Neural crest cell (in vitro differentiated cells): ENCODE results near the gene EPHB4. TPM values are rescaled to one million over a fixed set of nuclear protein-coding genes. Genes with fewer than 3 reads are reported as not detected.
A peak's percentile ranks its signal among the peaks of the same experiment; 100 is the strongest.

Experiments
- DNase-seq: peaks from one replicate; pipeline ENCODE4 v3.0.0; 2021; ENCODE audit warnings: low read depth, mixed read lengths, low spot score
- H3K27ac Mint-ChIP-seq: one replicate; pipeline ENCODE4 v1.8.0; 2021; ENCODE audit warnings: mild to moderate bottlenecking, mixed read lengths; ENCODE audit not compliant: unreplicated experiment
- H3K27me3 Mint-ChIP-seq: 2 replicates; pipeline ENCODE4 v1.8.0; 2021; ENCODE audit warnings: low read depth, mild to moderate bottlenecking, mixed read lengths
- H3K36me3 Mint-ChIP-seq: 2 replicates; pipeline ENCODE4 v1.8.0; 2021; ENCODE audit warnings: low read depth, mild to moderate bottlenecking, mixed read lengths
- H3K4me1 Mint-ChIP-seq: 2 replicates; pipeline ENCODE4 v1.8.0; 2021; ENCODE audit warnings: mixed read lengths
- H3K4me3 Mint-ChIP-seq: one replicate; pipeline ENCODE4 v1.8.0; 2021; ENCODE audit warnings: mild to moderate bottlenecking, mixed read lengths
- H3K9me3 Mint-ChIP-seq: 2 replicates; pipeline ENCODE4 v1.8.0; 2021; ENCODE audit warnings: mixed read lengths
- CTCF ChIP-seq: fragments of 200-600 bp; sonication (generic); conservative IDR thresholded peaks from 2 replicates; pipeline ENCODE4 v1.5.0; 2021; ENCODE audit warnings: antibody characterized with exemption, mild to moderate bottlenecking
- total RNA-seq: library from RNA; stranded (reverse); gene quantifications from 2 replicates; pipeline ENCODE4 v1.2.1, GENCODE V29; 2021

EPHB4 gene
- total RNA-seq, 1 donor from 2014 or later: 84.5 TPM

GRCh38 chr7:100840470-100841100, 13.3 kb upstream of the EPHB4 start:
- TF ChIP-seq CTCF: no peak
- Mint-ChIP-seq H3K27ac (peak overlapping the region; percentile 72), H3K36me3 (no peaks in the 10 kb centered on the region), H3K4me3 (peak overlapping the region; percentile 2), H3K4me1 (peaks cover 37% of the 10 kb centered on the region), H3K27me3 (no peaks in the 10 kb centered on the region), H3K9me3 (no peaks in the 10 kb centered on the region)
- DNase-seq: no peak

- H3K9me3 Mint-ChIP-seq: no peaks in the 10 kb centered on the region
- no peaks in the 10 kb centered on the region for H3K27me3 Mint-ChIP-seq
- no peak for DNase-seq
- H3K4me3 Mint-ChIP-seq: no peak overlapping the region
- peaks cover 41% of the 10 kb centered on the region for H3K4me1 Mint-ChIP-seq
- H3K36me3 Mint-ChIP-seq: no peaks in the 10 kb centered on the region
- no peak for TF ChIP-seq CTCF
- no peak overlapping the region for H3K27ac Mint-ChIP-seq
These were observed 12.0 kb upstream of the EPHB4 start for GRCh38 chr7:100839361-100839760.

- H3K9me3 Mint-ChIP-seq: no peaks in the 10 kb centered on the region
- TF ChIP-seq CTCF: no peak
- peak overlapping the region; percentile 94 for H3K27ac Mint-ChIP-seq
- H3K36me3 Mint-ChIP-seq: no peaks in the 10 kb centered on the region
- H3K4me1 Mint-ChIP-seq: peaks cover 46% of the 10 kb centered on the region
- no peaks in the 10 kb centered on the region for H3K27me3 Mint-ChIP-seq
- H3K4me3 Mint-ChIP-seq: peak overlapping the region; percentile 81
- DNase-seq: peak; percentile 78
These were observed 9.9 kb upstream of the EPHB4 start for GRCh38 chr7:100837099-100837836.

GRCh38 chr7:100836812-100837098, 9.4 kb upstream of the EPHB4 start:
- H3K9me3 Mint-ChIP-seq: no peaks in the 10 kb centered on the region
- H3K27ac Mint-ChIP-seq: peak overlapping the region; percentile 94
- H3K27me3 Mint-ChIP-seq: no peaks in the 10 kb centered on the region
- no peaks in the 10 kb centered on the region for H3K36me3 Mint-ChIP-seq
- DNase-seq: no peak
- H3K4me1 Mint-ChIP-seq: peaks cover 41% of the 10 kb centered on the region
- TF ChIP-seq CTCF: no peak
- peak overlapping the region; percentile 81 for H3K4me3 Mint-ChIP-seq

GRCh38 chr7:100835903-100836811, 8.8 kb upstream of the EPHB4 start:
- H3K9me3 Mint-ChIP-seq: no peaks in the 10 kb centered on the region
- no peaks in the 10 kb centered on the region for H3K36me3 Mint-ChIP-seq
- H3K27me3 Mint-ChIP-seq: no peaks in the 10 kb centered on the region
- H3K27ac Mint-ChIP-seq: peak overlapping the region; percentile 86
- H3K4me3 Mint-ChIP-seq: peak overlapping the region; percentile 36
- no peak for DNase-seq
- TF ChIP-seq CTCF: no peak
- peaks cover 41% of the 10 kb centered on the region for H3K4me1 Mint-ChIP-seq
